ENCODE results near the gene HNRNPUL2.
"Not testable (repeated sequence)": the region's sequence is repeated elsewhere in the genome, so short reads cannot be mapped to it uniquely, and the experiment has no call there.

DNA sequence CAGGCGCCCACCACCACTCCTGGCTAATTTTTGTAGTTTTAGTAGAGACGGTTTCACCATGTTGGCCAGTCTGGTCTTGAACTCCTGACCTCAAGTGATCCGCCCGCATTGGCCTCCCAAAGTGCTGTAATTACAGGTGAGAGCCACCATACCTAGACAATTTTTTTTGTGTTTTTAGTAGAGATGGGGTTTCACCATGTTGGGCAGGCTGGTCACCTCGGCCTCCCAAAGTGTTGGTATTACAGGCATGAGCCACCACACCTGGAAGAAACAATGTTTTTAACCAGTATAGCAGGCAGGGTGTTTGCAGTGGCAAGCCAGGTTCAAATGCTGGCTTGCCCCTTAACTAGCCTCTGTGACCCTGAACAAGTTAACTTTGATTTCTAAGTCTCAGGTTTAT lies 22.7 kb upstream of the HNRNPUL2 start:
- TF ChIP-seq, protein P1, sequence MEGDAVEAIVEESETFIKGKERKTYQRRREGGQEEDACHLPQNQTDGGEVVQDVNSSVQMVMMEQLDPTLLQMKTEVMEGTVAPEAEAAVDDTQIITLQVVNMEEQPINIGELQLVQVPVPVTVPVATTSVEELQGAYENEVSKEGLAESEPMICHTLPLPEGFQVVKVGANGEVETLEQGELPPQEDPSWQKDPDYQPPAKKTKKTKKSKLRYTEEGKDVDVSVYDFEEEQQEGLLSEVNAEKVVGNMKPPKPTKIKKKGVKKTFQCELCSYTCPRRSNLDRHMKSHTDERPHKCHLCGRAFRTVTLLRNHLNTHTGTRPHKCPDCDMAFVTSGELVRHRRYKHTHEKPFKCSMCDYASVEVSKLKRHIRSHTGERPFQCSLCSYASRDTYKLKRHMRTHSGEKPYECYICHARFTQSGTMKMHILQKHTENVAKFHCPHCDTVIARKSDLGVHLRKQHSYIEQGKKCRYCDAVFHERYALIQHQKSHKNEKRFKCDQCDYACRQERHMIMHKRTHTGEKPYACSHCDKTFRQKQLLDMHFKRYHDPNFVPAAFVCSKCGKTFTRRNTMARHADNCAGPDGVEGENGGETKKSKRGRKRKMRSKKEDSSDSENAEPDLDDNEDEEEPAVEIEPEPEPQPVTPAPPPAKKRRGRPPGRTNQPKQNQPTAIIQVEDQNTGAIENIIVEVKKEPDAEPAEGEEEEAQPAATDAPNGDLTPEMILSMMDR (IDR thresholded peaks at IDR 0.05; ENCODE audit: borderline replicate concordance, extremely low read depth, low read length, poor library complexity, severe bottlenecking) = not testable (repeated sequence)
- TF ChIP-seq EZH2 (IDR thresholded peaks at IDR 0.05; ENCODE audit: borderline replicate concordance, low read depth, low read length, severe bottlenecking) = not testable (repeated sequence)
